H7 (cell line): ENCODE measurements around the gene CFAP221. TPM values are rescaled to one million over a fixed set of nuclear protein-coding genes. Genes with fewer than 3 reads are reported as not detected.
A peak's percentile ranks its signal among the peaks of the same experiment; 100 is the strongest.
"Not testable (repeated sequence)": the region's sequence is repeated elsewhere in the genome, so short reads cannot be mapped to it uniquely, and the experiment has no call there.

Source experiments
- DNase-seq: peaks from one replicate; pipeline ENCODE4 v3.0.0; 2012
- H3K27me3 ChIP-seq: 2 replicates; pipeline ENCODE4 v1.6.0; 2011; ENCODE audit warnings: mild to moderate bottlenecking, low read length; ENCODE audit not compliant: control insufficient read depth, insufficient read depth
- H3K36me3 ChIP-seq: replicated peaks from 2 replicates; pipeline ENCODE4 v1.5.1; 2011; ENCODE audit warnings: low read length; ENCODE audit not compliant: control insufficient read depth, insufficient read depth
- H3K4me3 ChIP-seq: 2 replicates; pipeline ENCODE4 v1.5.1; 2011; ENCODE audit warnings: low read depth, mild to moderate bottlenecking, control low read depth, low read length, moderate library complexity; ENCODE audit not compliant: insufficient read depth
- total RNA-seq: library from RNA; depleted of rRNA; stranded (reverse); fragments of >200 nt; shearing (Covaris generic); gene quantifications from 2 replicates; pipeline ENCODE4 v1.2.3, GENCODE V29; 2014

The CFAP221 gene
- total RNA-seq, 1 experiment from 2014 or later: 0.07 TPM

DNA sequence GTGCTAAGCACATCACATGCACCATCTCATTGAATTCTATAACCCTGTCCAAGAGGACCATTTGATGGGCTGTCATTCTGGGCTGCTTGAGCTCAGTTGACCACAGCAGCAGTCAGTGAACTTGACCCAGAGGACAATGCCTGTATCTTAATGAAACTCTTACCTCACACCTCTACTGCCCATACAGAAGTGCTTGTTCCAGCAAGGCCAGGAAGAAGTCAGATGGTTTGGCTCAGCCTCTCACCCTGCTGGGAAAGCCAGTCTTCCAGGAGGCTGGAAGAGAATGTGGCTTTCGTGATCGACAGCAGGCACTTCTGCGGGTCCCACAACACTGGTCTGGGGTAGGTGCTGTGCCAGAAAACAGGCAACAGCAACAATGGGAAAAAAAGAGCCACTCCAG lies 47.3 kb downstream of the CFAP221 start:
- Histone ChIP-seq H3K4me3 (no peak overlapping the region), H3K27me3 (no peaks in the 10 kb centered on the region), H3K36me3 (no peaks in the 10 kb centered on the region)
- DNase-seq: no peak

DNA sequence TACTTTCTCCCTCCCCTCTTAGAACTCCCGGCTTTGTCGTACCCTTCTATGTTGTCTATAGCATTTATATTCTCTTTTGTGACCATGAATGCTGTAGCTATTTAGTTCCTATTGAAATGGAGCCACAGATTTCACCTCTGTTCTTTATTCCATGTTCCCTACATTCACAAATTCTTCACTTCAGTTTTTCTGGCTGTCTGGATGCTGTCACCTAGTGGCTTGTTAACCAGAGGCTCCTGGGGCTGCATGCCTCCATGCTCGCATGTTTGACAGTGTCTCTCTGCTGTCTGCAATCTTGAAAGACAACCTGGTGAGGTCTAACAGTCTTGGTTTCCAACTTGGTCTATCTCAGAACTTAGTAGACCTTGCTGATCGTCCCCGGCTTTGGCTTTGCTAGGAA lies 48.2 kb downstream of the CFAP221 start:
- Histone ChIP-seq H3K36me3 (no peaks in the 10 kb centered on the region), H3K4me3 (no peak overlapping the region), H3K27me3 (no peaks in the 10 kb centered on the region)
- DNase-seq: no peak

DNA sequence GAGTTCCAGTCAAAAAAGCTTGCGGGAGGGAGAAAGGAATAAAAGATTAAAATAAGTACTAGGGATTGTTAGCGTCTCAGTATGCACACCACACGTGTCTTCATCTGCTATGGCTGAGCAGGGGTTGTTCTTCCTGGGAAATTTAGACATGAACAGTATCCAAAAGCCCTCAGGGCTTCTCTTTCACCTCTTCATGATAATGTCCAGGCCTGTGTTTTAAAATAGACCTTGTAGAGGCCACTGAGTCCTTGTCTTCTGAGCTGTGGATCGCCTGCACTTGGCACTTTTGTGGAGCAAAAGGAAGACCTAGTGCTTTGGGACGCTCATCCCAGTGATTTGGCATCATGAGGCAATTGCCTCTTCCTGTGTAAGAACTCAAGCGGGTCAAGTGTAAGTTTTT lies 52.4 kb downstream of the CFAP221 start:
- DNase-seq: no peak
- H3K4me3 ChIP-seq: no peak overlapping the region
- H3K36me3 ChIP-seq: no peaks in the 10 kb centered on the region
- H3K27me3 ChIP-seq: no peaks in the 10 kb centered on the region

DNA sequence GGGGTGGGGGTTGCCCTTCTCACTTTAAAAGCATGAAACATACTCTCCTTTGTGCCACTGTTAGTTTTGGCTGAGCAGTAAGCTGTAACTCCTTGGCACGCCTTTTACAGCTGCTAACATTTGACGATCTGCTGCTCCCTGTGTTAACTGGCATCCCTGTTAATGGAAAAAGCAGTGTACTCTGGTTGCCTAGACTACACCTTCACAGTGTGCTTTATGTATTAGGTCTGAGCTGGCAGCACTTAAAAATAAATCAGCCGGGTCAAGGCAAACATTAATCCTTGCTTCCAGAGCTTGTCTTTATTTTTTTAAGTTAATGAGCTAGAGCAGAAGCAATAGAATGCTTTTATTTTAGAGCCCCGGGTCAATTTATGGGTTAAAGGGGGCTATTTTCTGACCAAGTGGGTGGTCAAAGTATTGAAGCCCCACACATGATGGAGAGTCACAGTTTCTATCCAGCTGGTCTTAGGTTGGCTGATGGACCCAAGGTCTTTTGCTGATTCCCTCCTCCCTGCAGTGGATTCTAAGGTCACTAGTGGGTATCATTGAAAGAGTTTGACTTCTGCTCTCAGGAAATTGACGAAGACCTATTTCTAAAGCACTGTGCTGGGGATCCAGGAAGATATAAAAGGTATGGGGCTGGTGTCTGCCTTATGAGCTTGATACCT lies 54.5 kb downstream of the CFAP221 start:
- no peak for DNase-seq
- H3K27me3 ChIP-seq: no peaks in the 10 kb centered on the region
- no peak overlapping the region for H3K4me3 ChIP-seq
- H3K36me3 ChIP-seq: no peaks in the 10 kb centered on the region

DNA sequence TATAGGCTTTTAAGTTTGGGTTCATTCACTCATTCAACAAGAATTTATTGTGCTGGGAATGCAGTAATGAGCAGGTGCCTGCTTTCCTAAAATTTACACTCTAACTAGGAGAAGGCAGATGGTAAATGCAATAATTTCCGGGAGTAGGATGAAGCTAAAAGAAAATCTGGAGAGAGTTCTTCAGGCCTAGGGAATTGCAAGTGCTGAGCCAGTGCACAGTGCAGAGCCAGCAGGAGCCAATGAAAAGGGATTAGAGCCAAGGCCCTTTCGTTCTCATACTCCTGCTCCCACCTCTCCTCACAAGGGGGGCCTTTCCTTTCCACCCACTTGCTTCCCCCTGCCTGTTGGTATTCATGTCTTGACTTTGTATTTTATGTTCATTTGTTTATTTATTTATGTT lies 55.1 kb downstream of the CFAP221 start:
- H3K4me3 ChIP-seq: no peak overlapping the region
- no peaks in the 10 kb centered on the region for H3K27me3 ChIP-seq
- DNase-seq: no peak
- no peaks in the 10 kb centered on the region for H3K36me3 ChIP-seq

DNA sequence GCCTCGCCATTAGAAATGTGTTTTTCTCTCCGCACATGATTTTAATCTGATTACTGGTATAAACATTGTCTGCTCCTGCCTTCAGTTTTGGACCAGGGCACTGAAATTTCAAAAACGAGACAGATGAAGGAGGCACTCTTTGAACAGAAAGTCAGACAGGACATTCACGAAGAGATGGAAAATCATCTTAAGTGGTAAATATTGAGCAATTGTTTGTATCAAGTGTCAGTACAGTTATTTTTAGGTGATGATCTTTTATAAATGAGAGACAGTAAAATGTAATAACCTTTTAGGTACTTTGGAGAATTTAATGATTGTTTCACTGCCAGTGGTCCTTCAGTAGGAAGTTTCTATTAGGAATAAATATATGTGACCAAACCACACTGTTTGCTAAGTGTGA lies 60.8 kb downstream of the CFAP221 start:
- H3K4me3 ChIP-seq: no peak overlapping the region
- no peak for DNase-seq
- no peaks in the 10 kb centered on the region for H3K36me3 ChIP-seq
- no peaks in the 10 kb centered on the region for H3K27me3 ChIP-seq

DNA sequence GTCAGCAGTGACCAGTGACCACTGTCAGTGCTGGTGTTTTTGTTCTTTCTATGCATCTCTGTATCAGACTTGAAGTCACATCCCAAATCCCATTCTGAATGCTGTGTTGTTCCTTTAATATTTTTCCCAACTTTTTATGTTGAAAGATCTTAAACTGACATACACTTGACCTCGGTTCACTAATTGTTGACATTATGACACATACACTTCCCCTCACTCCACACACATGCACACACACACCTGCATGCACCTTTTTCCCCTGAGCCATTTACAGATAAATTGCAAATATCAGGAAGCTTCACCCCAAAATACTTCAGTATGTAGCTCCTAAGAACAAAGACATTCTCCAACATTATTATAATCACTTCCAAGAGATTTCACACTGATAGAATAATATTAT lies 62.4 kb downstream of the CFAP221 start:
- H3K27me3 ChIP-seq: no peaks in the 10 kb centered on the region
- DNase-seq: no peak
- H3K4me3 ChIP-seq: no peak overlapping the region
- no peaks in the 10 kb centered on the region for H3K36me3 ChIP-seq

DNA sequence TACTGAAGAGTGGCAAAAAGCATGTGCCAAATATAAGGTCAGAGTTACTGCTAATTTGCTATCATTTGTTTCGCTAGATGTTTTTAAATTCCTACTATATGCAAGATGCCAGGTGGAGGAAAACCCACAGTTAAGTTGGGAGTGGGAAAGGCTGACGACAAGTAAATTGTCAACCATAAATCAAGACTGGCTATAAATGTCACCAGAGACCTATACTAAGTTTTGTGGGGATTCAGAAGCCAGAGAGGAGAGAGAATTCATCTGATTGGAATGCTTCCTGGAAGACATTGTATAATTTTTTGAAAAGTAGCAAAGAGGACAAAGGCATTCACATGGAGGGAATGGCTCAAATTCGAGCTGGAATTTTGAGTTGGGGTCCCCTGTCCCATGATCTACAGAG lies 64.3 kb downstream of the CFAP221 start:
- Histone ChIP-seq H3K36me3 (no peaks in the 10 kb centered on the region), H3K4me3 (no peak overlapping the region), H3K27me3 (no peaks in the 10 kb centered on the region)
- DNase-seq: no peak

DNA sequence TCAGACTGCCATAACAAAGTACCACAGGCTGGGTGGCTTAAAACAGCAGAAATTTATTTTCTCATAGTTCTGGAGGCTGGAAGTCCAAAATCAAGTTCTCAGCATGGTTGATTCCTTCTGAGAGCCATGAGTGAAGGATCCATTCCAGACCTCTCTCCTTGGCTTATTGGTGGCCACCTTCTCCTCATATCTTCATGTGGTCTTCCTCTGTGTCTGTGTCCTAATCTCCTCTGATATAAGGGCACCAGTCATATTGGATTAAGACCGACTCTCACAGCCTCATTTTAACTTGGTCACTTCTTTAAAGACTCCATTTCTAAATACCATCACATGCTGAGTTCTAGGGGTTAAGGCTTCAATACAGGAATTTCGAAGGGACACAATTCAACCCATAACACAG lies 65.1 kb downstream of the CFAP221 start:
- no peak for DNase-seq
- H3K36me3 ChIP-seq: no peaks in the 10 kb centered on the region
- no peaks in the 10 kb centered on the region for H3K27me3 ChIP-seq
- no peak overlapping the region for H3K4me3 ChIP-seq

DNA sequence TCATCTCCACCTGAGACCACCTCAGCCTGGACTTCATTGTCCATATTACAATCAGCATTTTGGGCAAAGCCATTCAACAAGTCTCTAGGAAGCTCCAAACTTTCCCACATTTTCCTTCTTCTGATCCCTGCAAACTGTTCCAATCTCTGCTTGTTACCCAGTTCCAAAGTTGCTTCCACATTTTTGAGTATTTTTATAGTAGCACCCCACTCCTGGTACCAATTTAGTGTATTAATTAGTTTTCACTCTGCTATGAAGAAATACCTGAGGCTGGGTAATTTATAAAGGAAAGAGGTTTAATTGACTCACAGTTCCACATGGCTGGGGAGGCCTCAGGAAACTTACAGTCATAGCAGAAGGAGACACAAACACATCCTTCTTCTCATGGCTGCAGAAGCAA lies 69.9 kb downstream of the CFAP221 start:
- not testable (repeated sequence) for DNase-seq, H3K27me3 ChIP-seq, H3K36me3 ChIP-seq, H3K4me3 ChIP-seq

DNA sequence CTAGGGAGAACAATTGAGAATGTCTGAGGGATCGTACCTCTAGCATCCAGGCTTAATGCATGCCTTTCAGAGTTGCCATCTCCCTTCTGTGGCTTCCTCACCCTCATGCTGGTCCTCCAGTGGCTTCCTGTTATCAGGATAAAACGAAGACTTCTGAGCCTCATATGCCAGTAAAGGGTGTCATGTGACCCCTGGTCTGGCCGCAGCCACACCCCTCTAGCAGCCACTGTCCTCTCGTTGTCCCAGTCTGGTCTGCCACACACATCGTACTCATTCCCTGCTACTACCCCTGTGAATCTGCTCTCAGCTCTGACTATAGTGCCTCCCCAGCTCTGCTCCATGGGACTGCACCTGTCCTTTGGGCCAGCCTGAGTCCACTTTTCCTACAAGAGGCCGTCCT lies 72.2 kb downstream of the CFAP221 start:
- no peak for DNase-seq
- H3K4me3 ChIP-seq: no peak overlapping the region
- H3K27me3 ChIP-seq: no peaks in the 10 kb centered on the region
- H3K36me3 ChIP-seq: no peaks in the 10 kb centered on the region

DNA sequence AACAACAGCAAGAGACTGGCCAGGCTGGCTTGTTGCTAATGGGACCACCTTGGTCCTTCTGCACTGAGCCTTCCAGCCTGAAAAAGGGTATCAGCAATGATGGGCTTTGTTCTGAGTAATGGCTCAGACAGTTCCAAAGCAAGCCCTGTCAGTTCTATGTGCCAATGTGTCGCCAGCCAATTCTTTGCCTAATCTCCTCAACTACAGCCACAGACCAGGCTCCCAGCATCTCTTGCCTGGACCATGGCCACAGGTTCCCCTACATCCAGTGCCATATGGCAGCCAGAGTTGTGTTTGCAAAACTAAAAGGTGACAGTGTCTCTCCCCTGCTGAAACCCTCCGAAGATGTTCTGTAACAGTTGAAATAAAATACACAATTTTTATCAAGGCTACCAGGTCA lies 73.2 kb downstream of the CFAP221 start:
- DNase-seq: no peak
- Histone ChIP-seq H3K36me3 (no peaks in the 10 kb centered on the region), H3K27me3 (no peaks in the 10 kb centered on the region), H3K4me3 (no peak overlapping the region)

DNA sequence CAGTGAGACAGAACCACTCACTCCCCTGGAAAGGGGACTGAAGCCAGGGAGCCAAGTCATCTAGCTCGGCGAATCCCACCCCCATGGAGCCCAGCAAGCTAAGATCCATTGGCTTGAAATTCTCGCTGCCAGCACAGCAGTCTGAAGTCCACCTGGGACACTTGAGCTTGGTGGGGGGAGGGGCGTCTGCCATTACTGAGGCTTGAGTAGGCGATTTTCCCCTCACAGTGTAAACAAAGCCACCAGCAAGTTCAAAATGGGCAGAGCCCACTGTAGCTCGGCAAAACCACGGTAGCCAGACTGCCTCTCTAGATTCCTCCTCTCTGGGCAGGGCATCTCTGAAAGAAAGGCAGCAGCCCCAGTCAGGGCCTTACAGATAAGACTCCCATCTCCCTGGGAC lies 74.5 kb downstream of the CFAP221 start:
- not testable (repeated sequence) for DNase-seq, H3K36me3 ChIP-seq, H3K27me3 ChIP-seq, H3K4me3 ChIP-seq

DNA sequence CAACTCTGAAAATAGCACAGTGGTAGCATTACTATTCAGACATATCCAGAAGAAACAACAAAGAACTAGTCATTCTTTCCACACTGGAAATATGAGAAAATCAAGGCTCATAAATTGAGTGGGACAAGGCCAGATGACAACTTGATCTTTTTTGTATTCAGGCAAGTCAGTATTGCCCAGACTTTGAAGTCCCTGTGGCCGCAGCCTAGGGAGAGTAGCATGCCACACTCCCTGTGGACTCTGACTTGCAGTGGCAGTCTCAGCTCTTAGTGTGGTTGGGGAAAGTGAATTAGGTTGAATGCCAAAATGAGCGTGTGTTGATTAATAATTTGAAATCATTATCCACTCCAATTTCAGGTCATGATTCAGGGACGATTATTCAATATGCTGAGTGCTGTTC lies 81.0 kb downstream of the CFAP221 start:
- no peak overlapping the region for H3K4me3 ChIP-seq
- H3K36me3 ChIP-seq: no peaks in the 10 kb centered on the region
- DNase-seq: no peak

DNA sequence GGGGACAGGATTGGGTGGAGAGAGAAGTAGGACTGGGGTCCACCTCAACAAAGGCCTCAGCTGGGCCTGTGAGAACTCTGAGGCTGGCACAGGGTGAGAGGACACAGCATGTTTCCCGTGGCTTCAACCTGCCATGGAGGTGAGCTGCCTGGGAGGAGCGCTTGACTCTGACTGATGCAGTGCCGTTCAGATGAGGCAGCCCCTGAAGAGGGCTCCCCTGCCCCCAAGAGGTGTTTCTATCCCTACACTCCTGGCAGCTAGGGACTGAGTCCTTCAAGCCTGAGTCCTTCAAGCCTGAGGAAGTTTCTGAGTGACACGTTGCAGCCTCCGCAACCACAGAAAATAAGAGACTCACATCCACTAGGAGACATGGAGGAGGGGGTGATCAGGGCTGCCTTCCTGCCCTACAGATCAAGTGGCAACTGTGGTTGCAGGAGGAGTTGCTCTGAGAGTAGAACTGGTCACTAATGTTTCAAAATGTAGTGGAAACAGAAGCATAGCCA lies 85.1 kb downstream of the CFAP221 start:
- no peak overlapping the region for H3K4me3 ChIP-seq
- no peaks in the 10 kb centered on the region for H3K36me3 ChIP-seq
- peak; percentile 46 for DNase-seq
- no peaks in the 10 kb centered on the region for H3K27me3 ChIP-seq

More for the DNA sequence above, 81.0 kb downstream of the CFAP221 start:
- H3K27me3 ChIP-seq: no peaks in the 10 kb centered on the region

DNA sequence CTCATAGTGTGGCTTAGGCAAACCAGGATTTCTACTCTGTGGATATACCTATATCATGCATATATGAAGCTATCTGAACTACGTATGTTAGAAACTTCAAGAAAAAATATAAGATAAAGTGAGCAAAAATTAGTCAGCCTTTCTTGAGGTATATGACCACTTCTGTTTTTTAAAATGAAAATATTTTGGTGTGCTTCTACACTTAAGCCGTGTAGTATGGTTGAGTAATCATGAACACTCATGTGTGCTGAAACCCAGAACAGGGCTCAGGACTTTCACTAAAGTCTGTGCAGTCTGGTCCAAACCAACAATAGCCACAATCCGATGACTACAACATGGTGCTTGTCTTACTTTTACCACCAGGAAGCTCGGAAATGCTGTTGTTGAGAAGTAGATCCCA lies 85.9 kb downstream of the CFAP221 start:
- H3K27me3 ChIP-seq: no peaks in the 10 kb centered on the region
- no peaks in the 10 kb centered on the region for H3K36me3 ChIP-seq
- DNase-seq: no peak
- no peak overlapping the region for H3K4me3 ChIP-seq
